B cell (primary cell): ENCODE data around the gene CELF6. TPM values are rescaled to one million over a fixed set of nuclear protein-coding genes. Genes with fewer than 3 reads are reported as not detected.
A peak's percentile ranks its signal among the peaks of the same experiment; 100 is the strongest.

Experiments used
- ATAC-seq: fragments of 200-7000 bp; cut with Tn5 transposase; one replicate; pipeline ENCODE4 v1.10.0; 2021; ENCODE audit warnings: low read depth, mild to moderate bottlenecking, moderate number of reproducible peaks, moderate library complexity
- CTCF ChIA-PET: fragments of 350-600 bp; sonication (Branson Sonifier 250); formaldehyde crosslinking; loops from one replicate; lab custom pipeline; 2021; ENCODE audit warnings: antibody characterized with exemption, inconsistent platforms; lab: Charles Lee
- POLR2A ChIA-PET: fragments of 350-600 bp; sonication (Branson Sonifier 250); formaldehyde crosslinking; loops from one replicate; lab custom pipeline; 2021; ENCODE audit warnings: antibody characterized with exemption; lab: Charles Lee
- DNase-seq: peaks from one replicate; pipeline ENCODE4 v3.0.0; 2013
- H2AFZ ChIP-seq: 2 replicates; pipeline ENCODE4 v1.6.1; 2012; ENCODE audit warnings: mild to moderate bottlenecking, low read depth, low read length; ENCODE audit not compliant: insufficient read depth, poor library complexity, severe bottlenecking
- H3K27ac ChIP-seq, 2 donors: 1 replicate in 1 of 2; 2 replicates in 1 of 2; pipeline ENCODE4 v1.5.1; 2012 to 2013; ENCODE audit warnings: low read length in 2 of 2, mild to moderate bottlenecking in 2 of 2, moderate library complexity in 1 of 2
- H3K27me3 ChIP-seq, 4 experiments: fragments of 200-600 bp in 1 of 4; sonication (generic) in 1 of 4; replicated peaks in 1 of 4; 1 replicate in 2 of 4; 2 replicates in 2 of 4; pipeline versions ENCODE4 v1.6.1 to v1.7.0; 2013 to 2016; ENCODE audit warnings: low read length in 3 of 4, mild to moderate bottlenecking in 2 of 4, mixed read lengths in 1 of 4, moderate library complexity in 1 of 4; ENCODE audit not compliant: insufficient read depth in 4 of 4, control insufficient read depth in 3 of 4; ENCODE audit errors: control extremely low read depth in 1 of 4
- H3K36me3 ChIP-seq, 2 experiments: replicated peaks in 1 of 2; 1 replicate in 1 of 2; 2 replicates in 1 of 2; pipeline versions ENCODE4 v1.6.1 to v1.7.1; 2013; ENCODE audit warnings: low read length in 1 of 2; ENCODE audit not compliant: insufficient read depth in 2 of 2, control insufficient read depth in 1 of 2; ENCODE audit errors: control extremely low read depth in 1 of 2, extremely low read depth in 1 of 2
- H3K4me1 ChIP-seq, 2 donors: fragments of 200-600 bp in 1 of 2; sonication (generic) in 1 of 2; 1 replicate in 1 of 2; 2 replicates in 1 of 2; pipeline versions ENCODE4 v1.5.1 to v1.6.1; 2013 to 2017; ENCODE audit warnings: low read length in 2 of 2; ENCODE audit not compliant: control insufficient read depth in 2 of 2, insufficient read depth in 2 of 2
- H3K4me2 ChIP-seq: replicated peaks from 2 replicates; pipeline ENCODE3; 2012; ENCODE audit warnings: mild to moderate bottlenecking, low read depth, low read length; ENCODE audit not compliant: poor library complexity, severe bottlenecking
- H3K4me3 ChIP-seq, 5 experiments: fragments of 200-600 bp in 1 of 5; sonication (generic) in 1 of 5; 1 replicate in 3 of 5; 2 replicates in 2 of 5; pipeline versions ENCODE4 v1.5.1 to v1.7.0; 2011 to 2016; ENCODE audit warnings: low read length in 4 of 5, mild to moderate bottlenecking in 4 of 5, low read depth in 2 of 5, control low read depth in 1 of 5, moderate library complexity in 1 of 5; ENCODE audit not compliant: insufficient read depth in 1 of 5; ENCODE audit errors: control extremely low read depth in 1 of 5, extremely low read depth in 1 of 5
- H3K79me2 ChIP-seq: fragments of 200-600 bp; sonication (generic); one replicate; pipeline ENCODE4 v1.6.0; 2016; ENCODE audit warnings: low read length; ENCODE audit not compliant: control insufficient read depth, insufficient read depth
- H3K9ac ChIP-seq: fragments of 200-600 bp; sonication (generic); 2 replicates; pipeline ENCODE4 v1.6.1; 2017; ENCODE audit warnings: mild to moderate bottlenecking, low read length, moderate library complexity
- H3K9me3 ChIP-seq, 3 donors: one replicate each; pipeline versions ENCODE4 v1.6.1 to v1.7.1; 2013; ENCODE audit warnings: low read length in 2 of 3; ENCODE audit not compliant: control insufficient read depth in 2 of 3, insufficient read depth in 1 of 3; ENCODE audit errors: control extremely low read depth in 1 of 3
- H4K20me1 ChIP-seq: 2 replicates; pipeline ENCODE4 v1.6.0; 2012; ENCODE audit warnings: mild to moderate bottlenecking, low read length; ENCODE audit not compliant: insufficient read depth, control insufficient read depth, poor library complexity, severe bottlenecking
- H3K27ac Mint-ChIP-seq: one replicate; pipeline ENCODE4 v1.8.0; 2021; ENCODE audit warnings: mixed read lengths
- H3K27me3 Mint-ChIP-seq: one replicate; pipeline ENCODE4 v1.8.0; 2021; ENCODE audit warnings: mixed read lengths
- H3K4me1 Mint-ChIP-seq: one replicate; pipeline ENCODE4 v1.8.0; 2021; ENCODE audit warnings: mixed read lengths
- H3K4me3 Mint-ChIP-seq: one replicate; pipeline ENCODE4 v1.8.0; 2021; ENCODE audit warnings: mixed read lengths
- H3K9me3 Mint-ChIP-seq: one replicate; pipeline ENCODE4 v1.8.0; 2022; ENCODE audit warnings: mixed read lengths; ENCODE audit not compliant: insufficient read depth
- CTCF ChIP-seq: fragments of 200-600 bp; IDR thresholded peaks from one replicate; pipeline ENCODE4 v1.8.0; 2022; ENCODE audit warnings: antibody characterized with exemption, mild to moderate bottlenecking
- EZH2 ChIP-seq: IDR thresholded peaks from 2 replicates; pipeline ENCODE4 v1.6.1; 2012; ENCODE audit warnings: borderline replicate concordance, low read depth, mild to moderate bottlenecking, moderate library complexity, low read length; ENCODE audit not compliant: insufficient read depth, poor library complexity, severe bottlenecking
- WGBS: methylation state at CpG from one replicate; pipeline ENCODE4 v1.1.5; 2013; ENCODE audit warnings: missing lambda C conversion rate; ENCODE audit not compliant: insufficient coverage; 5-methylcytosine and 5-hydroxymethylcytosine counted together
- intact Hi-C: fragments of 100-400 bp; cut with micrococcal nuclease; formaldehyde crosslinking; loops from one replicate; pipeline ENCODE4 v1.10.0; 2022
- polyA plus RNA-seq: library from polyadenylated mRNA; depleted of rRNA; stranded (reverse); fragments of >200 nt; gene quantifications from 2 replicates; pipeline ENCODE4 v1.2.3, GENCODE V29; 2012
- total RNA-seq, 2 donors: library from RNA; stranded (reverse); fragments of 120-200 nt in 1 of 2; gene quantifications; 1 replicate in 1 of 2; 2 replicates in 1 of 2; pipeline versions ENCODE4 v1.2.3 to v1.2.4, GENCODE V29; 2013 to 2022

Gene CELF6
- total and polyA plus RNA-seq, 2 donors (not counting 1 experiment from before 2014, with no cell fraction given) = 5.3 to 8.5 TPM

DNA sequence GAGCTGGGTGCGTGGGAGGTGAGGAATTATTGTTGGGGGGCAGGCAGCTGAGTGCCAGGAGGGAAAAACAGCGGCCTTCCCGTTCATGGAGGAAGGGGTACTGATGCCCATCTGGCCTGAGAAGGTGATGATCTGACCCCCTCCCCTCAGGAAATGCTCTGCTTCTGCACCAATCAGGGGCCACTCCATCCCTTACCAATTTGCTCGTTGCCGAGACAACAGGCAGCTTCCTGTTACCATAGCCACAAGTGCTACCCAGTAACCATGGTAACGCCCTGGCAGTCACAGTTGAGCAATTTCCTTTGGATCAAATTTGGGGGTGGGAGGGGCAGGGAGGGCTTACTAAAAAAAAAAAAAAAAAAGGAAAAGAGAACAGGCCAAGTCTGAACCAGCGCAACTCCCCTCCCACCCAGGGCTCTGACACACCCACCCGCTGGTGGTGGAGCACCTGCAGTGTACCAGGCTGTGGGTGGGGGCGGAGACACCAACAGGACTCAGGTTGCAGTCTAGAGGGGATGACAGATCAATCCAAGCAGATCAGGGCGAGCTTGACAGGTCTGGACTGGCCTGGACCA lies 13.7 kb downstream of the CELF6 start:
- no peak overlapping the region for H3K27ac ChIP-seq
- no peak overlapping the region for H3K4me3 ChIP-seq
- POLR2A ChIA-PET = no interaction called here
- no peak overlapping the region for H2AFZ ChIP-seq
- Mint-ChIP-seq H3K9me3 (no peaks in the 10 kb centered on the region), H3K4me1 (peaks cover 3% of the 10 kb centered on the region), H3K27me3 (no peaks in the 10 kb centered on the region), H3K27ac (no peak overlapping the region), H3K4me3 (no peak overlapping the region)
- TF ChIP-seq EZH2 (no peak), CTCF (no peak)
- H3K79me2 ChIP-seq = no peaks in the 10 kb centered on the region
- DNase-seq (peak; percentile 51), ATAC-seq (no peak)
- H3K4me1 ChIP-seq = peaks cover 0 to 3% of the 10 kb centered on the region in 2 donors
- no peak overlapping the region for H3K9ac ChIP-seq
- H4K20me1 ChIP-seq = no peaks in the 10 kb centered on the region
- H3K4me2 ChIP-seq = no peak overlapping the region
- no peaks in the 10 kb centered on the region for H3K36me3 ChIP-seq
- intact Hi-C loops = no loop called here
- CTCF ChIA-PET = interaction anchor here (1.0 kb wide), 1 partner anchor 107 kb away, joined by 3 read pairs; no protein-coding TSS in a partner anchor
- WGBS = 35% methylated on average over 8 of the region's 10 CpGs
- no peaks in the 10 kb centered on the region for H3K27me3 ChIP-seq
- no peaks in the 10 kb centered on the region for H3K9me3 ChIP-seq

- TF ChIP-seq CTCF (no peak), EZH2 (no peak)
- peaks cover 3% of the 10 kb centered on the region for H3K4me1 Mint-ChIP-seq
- no peaks in the 10 kb centered on the region for H4K20me1 ChIP-seq
- H3K4me1 ChIP-seq = peaks cover 0 to 3% of the 10 kb centered on the region in 2 donors
- no peak overlapping the region for H2AFZ ChIP-seq
- intact Hi-C loops = no loop called here
- no peak overlapping the region for H3K4me3 ChIP-seq
- H3K9me3 ChIP-seq = no peaks in the 10 kb centered on the region
- no peaks in the 10 kb centered on the region for H3K36me3 ChIP-seq
- ChIA-PET CTCF (interaction anchor here (0.5 kb wide), 1 partner anchor 762 kb away, joined by 5 read pairs; no protein-coding TSS in a partner anchor), POLR2A (no interaction called here)
- H3K4me2 ChIP-seq = no peak overlapping the region
- H3K27me3 ChIP-seq = no peaks in the 10 kb centered on the region
- H3K9me3 Mint-ChIP-seq = no peaks in the 10 kb centered on the region
- DNase-seq (no peak), ATAC-seq (no peak)
- H3K79me2 ChIP-seq = no peaks in the 10 kb centered on the region
- H3K4me3 Mint-ChIP-seq = no peak overlapping the region
- no peaks in the 10 kb centered on the region for H3K27me3 Mint-ChIP-seq
- no peak overlapping the region for H3K27ac Mint-ChIP-seq
- no peak overlapping the region for H3K9ac ChIP-seq
- H3K27ac ChIP-seq = no peak overlapping the region
- 100% methylated on average over 6 of the region's 7 CpGs for WGBS
Measured at GRCh38 chr15:72304596-72304995, 15.4 kb downstream of the CELF6 start.
